Naive thymus-derived CD8-positive, alpha-beta T cell (primary cell): ENCODE data around the gene LDLRAD4. TPM values are rescaled to one million over a fixed set of nuclear protein-coding genes. Genes with fewer than 3 reads are reported as not detected.
A peak's percentile ranks its signal among the peaks of the same experiment; 100 is the strongest.

Source experiments
- ATAC-seq, 2 donors: fragments of 150-1000 bp; cut with Tn5 transposase in 1 of 2; sonication (Bioruptor Pico), chemical (Tn5 transposase) in 1 of 2; 1 replicate in 1 of 2; 2 replicates in 1 of 2; pipeline ENCODE4 v1.10.0; 2021; ENCODE audit warnings: mild to moderate bottlenecking in 2 of 2, moderate library complexity in 2 of 2
- POLR2A ChIA-PET: fragments of 350-600 bp; sonication (Branson Sonifier 250); formaldehyde crosslinking; loops from one replicate; lab custom pipeline; 2021; ENCODE audit warnings: antibody characterized with exemption; lab: Charles Lee
- DNase-seq, 10 donors: peaks; one replicate each; pipeline versions ENCODE4 v3.0.0 to v3.0.0-alpha.2; 2020 to 2022
- H3K27ac Mint-ChIP-seq, 10 donors: one replicate each; pipeline ENCODE4 v1.8.0; 2020 to 2022; ENCODE audit warnings: mild to moderate bottlenecking in 10 of 10, mixed read lengths in 10 of 10, moderate library complexity in 4 of 10, inconsistent platforms in 1 of 10
- H3K27me3 Mint-ChIP-seq, 5 donors: one replicate each; pipeline ENCODE4 v1.8.0; 2021 to 2022; ENCODE audit warnings: mixed read lengths in 5 of 5
- H3K36me3 Mint-ChIP-seq, 3 donors: one replicate each; pipeline ENCODE4 v1.8.0; 2020 to 2022; ENCODE audit warnings: mixed read lengths in 3 of 3, mild to moderate bottlenecking in 2 of 3, inconsistent platforms in 1 of 3
- H3K4me1 Mint-ChIP-seq, 4 donors: one replicate each; pipeline ENCODE4 v1.8.0; 2021 to 2022; ENCODE audit warnings: mixed read lengths in 4 of 4
- H3K4me3 Mint-ChIP-seq, 10 donors: one replicate each; pipeline ENCODE4 v1.8.0; 2020 to 2022; ENCODE audit warnings: mild to moderate bottlenecking in 10 of 10, mixed read lengths in 10 of 10, moderate library complexity in 6 of 10, inconsistent platforms in 1 of 10
- H3K9me3 Mint-ChIP-seq, 9 donors: one replicate each; pipeline ENCODE4 v1.8.0; 2020 to 2022; ENCODE audit warnings: mixed read lengths in 9 of 9, mild to moderate bottlenecking in 3 of 9, inconsistent platforms in 1 of 9, moderate library complexity in 1 of 9
- polyA plus RNA-seq, 3 donors: library from polyadenylated mRNA; unstranded; fragments of 300-500 nt; fragmentation: Illumina TruSeq; gene quantifications; one replicate each; pipeline ENCODE4 v1.2.3, GENCODE V29; 2021
- total RNA-seq, 8 experiments: library from RNA in 2 of 8; stranded (reverse) in 2 of 8; gene quantifications; one replicate each; pipeline ENCODE4 v1.2.3 and lab custom pipeline; 2021 to 2026

LDLRAD4 gene
- total and polyA plus RNA-seq, 5 experiments from 2014 or later: 11.4 to 56.8 (median 17.6) TPM

GRCh38 chr18:13513481-13513880 lies 294.9 kb downstream of the LDLRAD4 start:
- Mint-ChIP-seq H3K4me3 (peak overlapping the region in 3 of 10 donors; percentile 22 to 53 (median 41)), H3K4me1 (peaks cover 35 to 70% (median 50%) of the 10 kb centered on the region in 4 donors), H3K36me3 (peaks cover 20 to 38% (median 38%) of the 10 kb centered on the region in 3 donors), H3K27me3 (no peaks in the 10 kb centered on the region), H3K27ac (peak overlapping the region in 4 of 10 donors; percentile 57 to 79 (median 68)), H3K9me3 (peaks cover 0 to 9% (median 0%) of the 10 kb centered on the region in 9 donors)
- no peak for DNase-seq
- POLR2A ChIA-PET: interaction anchor here (0.7 to 0.9 kb wide), 2 partner anchors 9 to 297 kb away, joined by 3 read pairs; no protein-coding TSS in a partner anchor
- ATAC-seq: no peak

- DNase-seq (no peak), ATAC-seq (no peak)
- Mint-ChIP-seq H3K27me3 (no peaks in the 10 kb centered on the region), H3K27ac (peak overlapping the region in 1 of 10 donors; percentile 74), H3K4me1 (peaks cover 30 to 62% (median 44%) of the 10 kb centered on the region in 4 donors), H3K36me3 (peaks cover 13 to 39% (median 37%) of the 10 kb centered on the region in 3 donors), H3K4me3 (no peak overlapping the region), H3K9me3 (peaks cover 0 to 9% (median 0%) of the 10 kb centered on the region in 9 donors)
- POLR2A ChIA-PET: no interaction called here
These were observed 296.0 kb downstream of the LDLRAD4 start for GRCh38 chr18:13514558-13514957.

GRCh38 chr18:13516855-13517254 lies 298.3 kb downstream of the LDLRAD4 start:
- H3K4me3 Mint-ChIP-seq: no peak overlapping the region
- peaks cover 0 to 9% (median 0%) of the 10 kb centered on the region in 9 donors for H3K9me3 Mint-ChIP-seq
- peaks cover 20 to 56% (median 36%) of the 10 kb centered on the region in 4 donors for H3K4me1 Mint-ChIP-seq
- DNase-seq: no peak
- peaks cover 13 to 33% (median 29%) of the 10 kb centered on the region in 3 donors for H3K36me3 Mint-ChIP-seq
- H3K27me3 Mint-ChIP-seq: no peaks in the 10 kb centered on the region
- no peak for ATAC-seq
- POLR2A ChIA-PET: no interaction called here
- peak overlapping the region in 2 of 10 donors; percentile 24 to 53 for H3K27ac Mint-ChIP-seq

- POLR2A ChIA-PET: no interaction called here
- H3K27me3 Mint-ChIP-seq: no peaks in the 10 kb centered on the region
- H3K4me3 Mint-ChIP-seq: no peak overlapping the region
- peaks cover 15 to 50% (median 34%) of the 10 kb centered on the region in 4 donors for H3K4me1 Mint-ChIP-seq
- DNase-seq: no peak
- H3K9me3 Mint-ChIP-seq: peaks cover 0 to 9% (median 0%) of the 10 kb centered on the region in 9 donors
- peak overlapping the region in 1 of 10 donors; percentile 24 for H3K27ac Mint-ChIP-seq
- ATAC-seq: no peak
- peaks cover 13 to 33% (median 29%) of the 10 kb centered on the region in 3 donors for H3K36me3 Mint-ChIP-seq
These were observed 298.8 kb downstream of the LDLRAD4 start for GRCh38 chr18:13517369-13517768.

- ATAC-seq: no peak
- Mint-ChIP-seq H3K4me3 (no peak overlapping the region), H3K27me3 (no peaks in the 10 kb centered on the region)
These were observed 299.8 kb downstream of the LDLRAD4 start for GRCh38 chr18:13518382-13518781.

GRCh38 chr18:13520306-13520705 lies 301.7 kb downstream of the LDLRAD4 start:
- H3K4me1 Mint-ChIP-seq: peaks cover 17 to 48% (median 34%) of the 10 kb centered on the region in 4 donors
- ATAC-seq (no peak), DNase-seq (no peak)
- peaks cover 12 to 35% (median 29%) of the 10 kb centered on the region in 3 donors for H3K36me3 Mint-ChIP-seq
- H3K9me3 Mint-ChIP-seq: peaks cover 0 to 9% (median 0%) of the 10 kb centered on the region in 9 donors
- POLR2A ChIA-PET: interaction anchor here (0.7 kb wide), 1 partner anchor 1555 kb away, joined by 3 read pairs; no protein-coding TSS in a partner anchor
- no peak overlapping the region for H3K4me3 Mint-ChIP-seq
- no peaks in the 10 kb centered on the region for H3K27me3 Mint-ChIP-seq
- H3K27ac Mint-ChIP-seq: peak overlapping the region in 3 of 10 donors; percentile 6 to 57 (median 56)

More at GRCh38 chr18:13518382-13518781, 299.8 kb downstream of the LDLRAD4 start:
- H3K27ac Mint-ChIP-seq: no peak overlapping the region
- POLR2A ChIA-PET: interaction anchor here (0.7 to 1.1 kb wide), 2 partner anchors 12 to 54 kb away, joined by 3 read pairs; no protein-coding TSS in a partner anchor
- H3K36me3 Mint-ChIP-seq: peaks cover 13 to 33% (median 29%) of the 10 kb centered on the region in 3 donors
- H3K9me3 Mint-ChIP-seq: peaks cover 0 to 9% (median 0%) of the 10 kb centered on the region in 9 donors
- peaks cover 10 to 41% (median 30%) of the 10 kb centered on the region in 4 donors for H3K4me1 Mint-ChIP-seq
- no peak for DNase-seq

- DNase-seq (no peak), ATAC-seq (no peak)
- POLR2A ChIA-PET: interaction anchor here (0.7 kb wide), 1 partner anchor 1556 kb away, joined by 3 read pairs; no protein-coding TSS in a partner anchor
- Mint-ChIP-seq H3K4me1 (peaks cover 17 to 48% (median 33%) of the 10 kb centered on the region in 4 donors), H3K4me3 (no peak overlapping the region), H3K27ac (no peak overlapping the region), H3K27me3 (no peaks in the 10 kb centered on the region), H3K9me3 (peaks cover 0 to 9% (median 0%) of the 10 kb centered on the region in 9 donors), H3K36me3 (peaks cover 10 to 33% (median 29%) of the 10 kb centered on the region in 3 donors)
These were observed 302.2 kb downstream of the LDLRAD4 start for GRCh38 chr18:13520741-13521140.

GRCh38 chr18:13521418-13521817 lies 302.9 kb downstream of the LDLRAD4 start:
- POLR2A ChIA-PET: interaction anchor here (1.2 kb wide), 1 partner anchor 8 kb away, joined by 3 read pairs; no protein-coding TSS in a partner anchor
- Mint-ChIP-seq H3K4me1 (peaks cover 17 to 48% (median 32%) of the 10 kb centered on the region in 4 donors), H3K4me3 (no peak overlapping the region), H3K27me3 (no peaks in the 10 kb centered on the region), H3K36me3 (peaks cover 10 to 29% (median 26%) of the 10 kb centered on the region in 3 donors), H3K27ac (peak overlapping the region in 2 of 10 donors; percentile 20 to 51), H3K9me3 (peaks cover 0 to 9% (median 0%) of the 10 kb centered on the region in 9 donors)
- ATAC-seq (no peak), DNase-seq (no peak)

GRCh38 chr18:13522256-13522655 lies 303.7 kb downstream of the LDLRAD4 start:
- Mint-ChIP-seq H3K27me3 (no peaks in the 10 kb centered on the region), H3K9me3 (peaks cover 0 to 9% (median 0%) of the 10 kb centered on the region in 9 donors), H3K4me3 (no peak overlapping the region), H3K4me1 (peaks cover 21 to 51% (median 36%) of the 10 kb centered on the region in 4 donors), H3K36me3 (peaks cover 6 to 21% (median 21%) of the 10 kb centered on the region in 3 donors), H3K27ac (peak overlapping the region in 6 of 10 donors; percentile 15 to 61 (median 30))
- ATAC-seq (no peak), DNase-seq (no peak)
- POLR2A ChIA-PET: interaction anchor here (1.2 kb wide), 1 partner anchor 9 kb away, joined by 3 read pairs; no protein-coding TSS in a partner anchor

GRCh38 chr18:13522861-13523660 lies 304.5 kb downstream of the LDLRAD4 start:
- Mint-ChIP-seq H3K27ac (peak overlapping the region in 6 of 10 donors; percentile 27 to 85 (median 41)), H3K36me3 (peaks cover 2 to 15% (median 14%) of the 10 kb centered on the region in 3 donors)

GRCh38 chr18:13524054-13524453 lies 305.5 kb downstream of the LDLRAD4 start:
- POLR2A ChIA-PET: interaction anchor here (0.5 kb wide), 1 partner anchor 42 kb away, joined by 4 read pairs; no protein-coding TSS in a partner anchor
- H3K36me3 Mint-ChIP-seq: peaks cover 0 to 8% (median 8%) of the 10 kb centered on the region in 3 donors
- peak; percentile 56 to 67 for ATAC-seq
- no peaks in the 10 kb centered on the region for H3K27me3 Mint-ChIP-seq
- H3K9me3 Mint-ChIP-seq: no peaks in the 10 kb centered on the region
- peaks cover 19 to 45% (median 33%) of the 10 kb centered on the region in 4 donors for H3K4me1 Mint-ChIP-seq
- H3K27ac Mint-ChIP-seq: peak overlapping the region in 9 of 10 donors; percentile 22 to 85 (median 49)
- peak in 1 of 10 donors; percentile 32 for DNase-seq
- H3K4me3 Mint-ChIP-seq: peak overlapping the region in 4 of 10 donors; percentile 5 to 36 (median 14)

More at GRCh38 chr18:13522861-13523660, 304.5 kb downstream of the LDLRAD4 start:
- DNase-seq (no peak), ATAC-seq (no peak)
- POLR2A ChIA-PET: interaction anchor here (1.2 kb wide), 1 partner anchor 10 kb away, joined by 3 read pairs; no protein-coding TSS in a partner anchor
- Mint-ChIP-seq H3K27me3 (no peaks in the 10 kb centered on the region), H3K4me1 (peaks cover 19 to 47% (median 35%) of the 10 kb centered on the region in 4 donors), H3K4me3 (no peak overlapping the region), H3K9me3 (peaks cover 0 to 5% (median 0%) of the 10 kb centered on the region in 9 donors)

- ATAC-seq: no peak
- POLR2A ChIA-PET: no interaction called here
- H3K4me1 Mint-ChIP-seq: peaks cover 21 to 47% (median 36%) of the 10 kb centered on the region in 4 donors
These were observed 306.3 kb downstream of the LDLRAD4 start for GRCh38 chr18:13524811-13525210.

More at GRCh38 chr18:13524811-13525210, 306.3 kb downstream of the LDLRAD4 start:
- H3K9me3 Mint-ChIP-seq: no peaks in the 10 kb centered on the region
- no peak for DNase-seq
- no peaks in the 10 kb centered on the region for H3K27me3 Mint-ChIP-seq
- H3K36me3 Mint-ChIP-seq: peaks cover 0 to 5% (median 3%) of the 10 kb centered on the region in 3 donors
- H3K4me3 Mint-ChIP-seq: peak overlapping the region in 1 of 10 donors; percentile 28
- H3K27ac Mint-ChIP-seq: peak overlapping the region in 6 of 10 donors; percentile 29 to 73 (median 42)
